Mucosa of descending colon (tissue), 3 donors: Measurements from ENCODE around the gene CMTM2. TPM values are rescaled to one million over a fixed set of nuclear protein-coding genes. Genes with fewer than 3 reads are reported as not detected.
"Not testable (repeated sequence)": the region's sequence is repeated elsewhere in the genome, so short reads cannot be mapped to it uniquely, and the experiment has no call there.

Experiments
- ATAC-seq: fragments of 200-7000 bp; cut with Tn5 transposase; one replicate; pipeline ENCODE4 v1.9.1; 2020; ENCODE audit warnings: mild to moderate bottlenecking, moderate library complexity
- DNase-seq, 3 donors: peaks; one replicate each; pipeline ENCODE4 v3.0.0-alpha.2; 2020
- H3K36me3 ChIP-seq: fragments of 200-600 bp; one replicate; pipeline ENCODE4 v1.8.0; 2021; ENCODE audit warnings: low read depth, mild to moderate bottlenecking
- H3K4me1 ChIP-seq: fragments of 200-600 bp; one replicate; pipeline ENCODE4 v1.8.0; 2021; ENCODE audit warnings: low read depth, mild to moderate bottlenecking
- H3K4me3 ChIP-seq: fragments of 200-600 bp; one replicate; pipeline ENCODE4 v1.8.0; 2021; ENCODE audit warnings: mild to moderate bottlenecking
- H3K9me3 ChIP-seq: fragments of 200-600 bp; one replicate; pipeline ENCODE4 v1.8.0; 2021; ENCODE audit warnings: mild to moderate bottlenecking
- CTCF ChIP-seq: fragments of 200-600 bp; IDR thresholded peaks from one replicate; pipeline ENCODE4 v1.8.0; 2022; ENCODE audit warnings: antibody characterized with exemption, mild to moderate bottlenecking
- intact Hi-C, 2 donors: fragments of 100-400 bp; cut with DNase I in 1 of 2; cut with micrococcal nuclease in 1 of 2; formaldehyde crosslinking; loops; one replicate each; pipeline versions ENCODE4 v1.11.0 to v1.11.1; 2022; cut with DNase I, micrococcal nuclease
- total RNA-seq, 3 donors: library from RNA; stranded (reverse); fragmentation: NEBNext Ultra II Directional in 2 of 3; extraction: Animal tissue kit (Norgen Biotek cat#: 25700) in 2 of 3; gene quantifications; one replicate each; pipeline versions ENCODE4 v1.2.1 to v1.2.4, GENCODE V29; 2021 to 2023
- donor health status: DM: no; HTN: no; CAD: no; lungs with moderate emphysema.
- donor health status: DM: no; HTN: no; CAD: no.
- donor health status: DM: no; HTN: yes; CAD: no.

Gene CMTM2
- total RNA-seq, 3 donors from 2014 or later, result 0.46 TPM; not detected in 2

DNA sequence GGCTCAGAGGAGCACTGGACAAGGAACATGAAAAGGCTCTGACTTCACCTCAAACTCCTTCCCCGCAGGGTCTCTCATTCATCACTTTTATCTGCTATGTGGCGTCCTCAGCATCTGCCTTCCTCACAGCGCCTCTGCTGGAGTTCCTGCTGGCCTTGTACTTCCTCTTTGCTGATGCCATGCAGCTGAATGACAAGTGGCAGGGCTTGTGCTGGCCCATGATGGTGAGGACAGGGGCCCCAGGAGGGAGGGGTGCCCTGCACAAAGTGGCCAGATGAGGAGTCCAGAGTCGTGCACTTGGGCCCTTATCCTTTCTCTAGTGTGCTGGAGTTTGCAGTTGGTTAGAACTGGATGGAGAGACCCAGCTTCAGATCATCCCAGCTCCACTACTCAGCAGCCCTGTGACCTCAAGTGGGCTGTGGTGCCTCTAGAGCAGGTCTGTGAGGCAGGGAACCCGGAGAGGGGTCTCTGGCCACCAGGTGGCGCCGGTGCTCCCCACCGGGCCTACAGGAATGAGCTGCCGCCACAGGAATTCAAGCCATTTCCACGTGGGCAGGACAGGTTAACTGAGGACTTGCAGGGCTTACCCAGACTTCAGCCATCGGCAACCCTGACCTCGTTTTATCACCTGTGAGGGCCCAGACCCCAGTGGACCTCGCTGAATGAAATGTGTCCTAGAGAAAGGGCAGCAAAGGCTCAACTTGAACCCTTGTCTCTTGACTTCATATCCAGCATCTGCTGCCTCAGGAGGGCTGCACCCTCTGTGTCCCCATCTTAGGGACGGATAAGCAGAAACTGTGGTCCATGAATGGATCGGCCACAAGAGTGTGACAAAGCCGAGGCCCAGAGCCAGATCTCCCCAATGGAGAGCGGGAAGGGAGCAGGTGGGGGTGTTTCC, 29.2 kb downstream of the CMTM2 start:
- peak; percentile 68 for ATAC-seq
- intact Hi-C loops, result loop anchor here in 1 of 2 donors (10.0 kb wide), 1 partner anchor 204 kb away; no protein-coding TSS in a partner anchor
- Histone ChIP-seq H3K4me3 (no peak overlapping the region), H3K9me3 (no peaks in the 10 kb centered on the region), H3K36me3 (no peaks in the 10 kb centered on the region), H3K4me1 (peaks cover 17% of the 10 kb centered on the region)
- peak; percentile 80 to 94 (median 89) for DNase-seq
- peak; percentile 89 for TF ChIP-seq CTCF

DNA sequence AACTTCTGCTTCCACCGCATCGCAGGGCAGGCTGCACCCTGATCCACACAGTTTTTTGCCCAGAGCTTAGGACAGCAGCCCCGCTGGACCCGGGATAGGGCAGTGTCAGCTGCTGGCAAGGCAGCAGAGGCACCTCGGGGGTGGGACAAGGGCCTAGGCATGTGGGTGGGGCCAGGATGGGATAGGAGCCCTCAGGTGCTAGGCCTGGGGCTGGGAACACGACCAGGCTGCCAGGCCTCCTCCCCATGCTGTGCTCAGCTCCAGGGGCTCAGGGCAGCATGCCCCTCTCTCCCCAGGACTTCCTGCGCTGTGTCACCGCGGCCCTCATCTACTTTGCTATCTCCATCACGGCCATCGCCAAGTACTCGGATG, 29.9 kb downstream of the CMTM2 start:
- TF ChIP-seq CTCF, result no peak
- Histone ChIP-seq H3K36me3 (no peaks in the 10 kb centered on the region), H3K9me3 (no peaks in the 10 kb centered on the region), H3K4me1 (peaks cover 17% of the 10 kb centered on the region), H3K4me3 (no peak overlapping the region)
- intact Hi-C loops, result loop anchor here in 1 of 2 donors (10.0 kb wide), 1 partner anchor 204 kb away; no protein-coding TSS in a partner anchor
- ATAC-seq (no peak), DNase-seq (no peak)

- DNase-seq, result no peak
- H3K4me1 ChIP-seq, result peaks cover 13% of the 10 kb centered on the region
- intact Hi-C loops, result no loop called here
- no peak overlapping the region for H3K4me3 ChIP-seq
- ATAC-seq, result no peak
- no peaks in the 10 kb centered on the region for H3K9me3 ChIP-seq
- no peaks in the 10 kb centered on the region for H3K36me3 ChIP-seq
- no peak for TF ChIP-seq CTCF
Observed at GRCh38 chr16:66610111-66610820, 31.0 kb downstream of the CMTM2 start.

- ATAC-seq, H3K4me1 ChIP-seq, H3K4me3 ChIP-seq, H3K9me3 ChIP-seq, intact Hi-C loops, DNase-seq, H3K36me3 ChIP-seq: not testable (repeated sequence)
Observed at GRCh38 chr16:66611911-66612310, 32.6 kb downstream of the CMTM2 start.

DNA sequence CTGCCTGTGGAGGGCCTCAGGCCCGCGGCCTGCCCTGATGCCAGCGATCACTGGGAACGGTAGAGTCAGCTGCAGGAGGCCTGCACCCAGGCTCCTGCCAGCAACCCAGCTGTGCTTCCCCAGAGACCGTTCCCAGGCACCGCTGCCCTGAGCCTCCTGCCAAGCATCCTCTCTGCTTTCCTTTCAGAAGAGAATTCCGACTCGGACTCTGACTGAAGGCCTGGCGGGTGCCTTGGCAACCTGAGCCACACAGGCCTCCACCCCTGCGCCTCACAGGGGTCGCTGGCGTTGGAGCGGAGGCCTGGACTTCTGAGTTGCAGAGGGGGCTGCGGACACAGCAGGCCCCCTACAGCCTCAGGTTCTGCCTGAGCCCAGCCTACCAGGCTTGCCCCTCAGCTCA, 33.2 kb downstream of the CMTM2 start:
- H3K4me1 ChIP-seq, result peaks cover 4% of the 10 kb centered on the region
- H3K9me3 ChIP-seq, result no peaks in the 10 kb centered on the region
- ATAC-seq, result no peak
- H3K4me3 ChIP-seq, result no peak overlapping the region
- DNase-seq, result no peak
- intact Hi-C loops, result no loop called here
- no peaks in the 10 kb centered on the region for H3K36me3 ChIP-seq
- TF ChIP-seq CTCF, result no peak
